K562 (cell line): ENCODE measurements around the gene PKLR. TPM values are rescaled to one million over a fixed set of nuclear protein-coding genes. Genes with fewer than 3 reads are reported as not detected.
A peak's percentile ranks its signal among the peaks of the same experiment; 100 is the strongest.

Experiments used
- ATAC-seq: fragments of 200-7000 bp; cut with Tn5 transposase; 3 replicates; pipeline ENCODE4 v1.9.1; 2020; ENCODE audit warnings: moderate library complexity
- BruUV-seq: library from RNA; stranded (reverse); fragments of 400-500 nt; replicated peaks from 2 replicates; lab custom pipeline; 2021; lab: Mats Ljungman, UMichigan
- CTCF ChIA-PET: fragments of 300-600 bp; formaldehyde crosslinking; extraction: SDS; loops from one replicate; lab custom pipeline; 2021; ENCODE audit warnings: low intra/inter-chr PET ratio; lab: Yijun Ruan, JAX
- POLR2A ChIA-PET: fragments of 300-600, 350-650 bp; sonication (Branson Sonifier 250); formaldehyde crosslinking; extraction: SDS; loops from one replicate; lab custom pipeline; 2021; ENCODE audit warnings: antibody characterized with exemption, inconsistent platforms; lab: Yijun Ruan, JAX
- DNase-seq, 4 experiments: peaks; one replicate each; pipeline versions ENCODE4 v3.0.0 to v3.0.0-alpha.2; 2011 to 2018; ENCODE audit warnings: low spot score in 3 of 4, mixed read lengths in 3 of 4; ENCODE audit errors: extremely low read depth in 1 of 4
- FAIRE-seq: peaks from 2 replicates; lab custom pipeline; 2011; peaks lifted over from hg19 to GRCh38; lab: Jason Lieb, UNC
- H2AFZ ChIP-seq: 2 replicates; pipeline ENCODE4 v1.6.0; 2011; ENCODE audit warnings: low read depth, low read length, control low read depth, inconsistent platforms
- H3K27ac ChIP-seq: fragments of 200-600 bp; 3 replicates; pipeline ENCODE4 v1.8.0; 2011; ENCODE audit warnings: low read depth, mild to moderate bottlenecking, control low read depth, inconsistent platforms, low read length, moderate library complexity, mixed read lengths; ENCODE audit errors: extremely low read depth
- H3K27me3 ChIP-seq, 2 experiments: fragments of 300-600 bp in 1 of 2; 2 replicates in 1 of 2; 3 replicates in 1 of 2; pipeline versions ENCODE4 v1.6.0 to v1.8.0; 2011; ENCODE audit warnings: inconsistent platforms in 2 of 2, low read length in 2 of 2, mild to moderate bottlenecking in 1 of 2, mixed read lengths in 1 of 2, moderate library complexity in 1 of 2; ENCODE audit not compliant: control insufficient read depth in 2 of 2, insufficient read depth in 2 of 2
- H3K36me3 ChIP-seq: fragments of 300-600 bp; 3 replicates; pipeline ENCODE4 v1.8.0; 2011; ENCODE audit warnings: mild to moderate bottlenecking, low read length, inconsistent platforms; ENCODE audit not compliant: control insufficient read depth, insufficient read depth
- H3K4me1 ChIP-seq, 2 experiments: fragments of 200-600 bp in 1 of 2; replicated peaks in 1 of 2; 2 replicates in 1 of 2; 3 replicates in 1 of 2; pipeline versions ENCODE4 v1.5.1 to v1.8.0; 2011; ENCODE audit warnings: inconsistent platforms in 2 of 2, low read length in 2 of 2, mild to moderate bottlenecking in 1 of 2, mixed read lengths in 1 of 2, moderate library complexity in 1 of 2; ENCODE audit not compliant: control insufficient read depth in 2 of 2, insufficient read depth in 2 of 2
- H3K4me2 ChIP-seq: 2 replicates; pipeline ENCODE4 v1.6.1; 2011; ENCODE audit warnings: low read length, control low read depth, inconsistent platforms, mixed read lengths; ENCODE audit not compliant: insufficient read depth
- H3K4me3 ChIP-seq: fragments of 200-600 bp; sonication (generic), shearing (Covaris generic); 2 replicates; pipeline ENCODE4 v1.5.1; 2016; ENCODE audit warnings: control low read depth, inconsistent platforms
- H3K79me2 ChIP-seq: fragments of 200-600 bp; 3 replicates; pipeline ENCODE4 v1.8.0; 2011; ENCODE audit warnings: low read length, inconsistent platforms; ENCODE audit not compliant: control insufficient read depth, insufficient read depth
- H3K9ac ChIP-seq, 2 experiments: 2 replicates each; pipeline versions ENCODE4 v1.6.0 to v1.6.1; 2011; ENCODE audit warnings: low read depth in 2 of 2, low read length in 2 of 2, control low read depth in 1 of 2, inconsistent platforms in 1 of 2, mild to moderate bottlenecking in 1 of 2, mixed read lengths in 1 of 2; ENCODE audit not compliant: insufficient read depth in 1 of 2
- H3K9me1 ChIP-seq: one replicate; pipeline ENCODE4 v1.6.0; 2011; ENCODE audit warnings: inconsistent platforms, mild to moderate bottlenecking, low read length, moderate library complexity; ENCODE audit not compliant: control insufficient read depth, insufficient read depth
- H3K9me3 ChIP-seq: replicated peaks from 2 replicates; pipeline ENCODE4 v1.5.1; 2011; ENCODE audit warnings: low read depth, low read length, inconsistent platforms; ENCODE audit not compliant: control insufficient read depth, insufficient read depth
- H4K20me1 ChIP-seq: replicated peaks from 2 replicates; pipeline ENCODE4 v1.6.1; 2011; ENCODE audit warnings: low read length, inconsistent platforms, mixed read lengths; ENCODE audit not compliant: control insufficient read depth, insufficient read depth
- ETV6 ChIP-seq, 3 experiments: fragments of 150-350 bp in 1 of 3; sonication (generic) in 1 of 3; formaldehyde crosslinking in 1 of 3; IDR thresholded peaks; 2 replicates each; pipeline versions ENCODE4 v1.6.1 to v1.8.0; 2014 to 2022; ENCODE audit warnings: borderline replicate concordance in 2 of 3, low read depth in 2 of 3, antibody characterized with exemption in 1 of 3, low read length in 1 of 3, mild to moderate bottlenecking in 1 of 3, missing genetic modification reagents in 1 of 3
- ILK ChIP-seq: fragments of 450-650 bp; IDR thresholded peaks from 2 replicates; pipeline ENCODE4 v1.6.1; 2016; ENCODE audit warnings: missing genetic modification characterization, low read depth, mild to moderate bottlenecking, missing compliant biosample characterization, moderate library complexity, borderline replicate concordance
- MCM2 ChIP-seq: fragments of 450-650 bp; IDR thresholded peaks from 2 replicates; pipeline ENCODE4 v1.6.1; 2017; ENCODE audit warnings: low read depth, mild to moderate bottlenecking
- MEIS2 ChIP-seq: fragments of 450-650 bp; IDR thresholded peaks from 2 replicates; pipeline ENCODE4 v1.6.1; 2014; ENCODE audit warnings: mild to moderate bottlenecking; ENCODE audit not compliant: partially characterized antibody
- POLR2G ChIP-seq: fragments of 200-400 bp; formaldehyde crosslinking; IDR thresholded peaks from 2 replicates; pipeline ENCODE4 v1.6.1; 2017; ENCODE audit warnings: low read depth, mild to moderate bottlenecking, antibody characterized with exemption, low read length, moderate library complexity
- WGBS: fragments of 100-300 bp; shearing (Covaris generic); methylation state at CpG from one replicate; pipeline ENCODE4 v1.1.6; 2016; ENCODE audit warnings: low coverage, mixed read lengths; ENCODE audit not compliant: insufficient coverage; ENCODE audit errors: missing lambda C conversion rate; 5-methylcytosine and 5-hydroxymethylcytosine counted together
- in situ Hi-C: fragments of 300-500 bp; cut with MboI; formaldehyde crosslinking; loops from 4 replicates; pipeline ENCODE4 v1.15.0; 2018; ENCODE audit warnings: inconsistent platforms, mixed read lengths
- intact Hi-C: fragments of 100-400 bp; cut with micrococcal nuclease; formaldehyde crosslinking; loops from 2 replicates; pipeline ENCODE4 v1.14.2; 2022
- polyA plus RNA-seq, 8 experiments: library from polyadenylated mRNA; depleted of rRNA in 4 of 8; stranded (reverse) in 5 of 8; unstranded in 3 of 8; fragments of >200 nt; fragmentation: Nextera tagmentation in 2 of 8; fragmentation: Illumina TruSeq in 1 of 8; extraction: Ambion mirVana in 2 of 8; extraction: Trizol in 1 of 8; gene quantifications; 2 replicates each; pipeline versions ENCODE4 v1.2.1 to v1.2.3, GENCODE V29; 2011 to 2014; ENCODE audit warnings: inconsistent platforms in 1 of 8, missing spikeins in 1 of 8
- total RNA-seq, 7 experiments: library from RNA; depleted of rRNA in 6 of 7; stranded (reverse); fragments of >200 nt in 6 of 7; fragmentation: Illumina TruSeq in 2 of 7; extraction: Trizol in 2 of 7; gene quantifications; 2 replicates each; pipeline versions ENCODE4 v1.2.1 to v1.2.3, GENCODE V29; 2011 to 2021; ENCODE audit warnings: low replicate concordance in 1 of 7
- TF ChIP-seq, protein P1 (sequence below): fragments of 250-450 bp; sonication (Bioruptor Pico); IDR thresholded peaks from 2 replicates; pipeline ENCODE4 v1.4.0; 2020

PKLR gene
- total and polyA plus RNA-seq, 9 of the 15 experiments (the other 6 are each of a cell fraction or from before 2014, with no cell fraction given): 10.7 to 78.4 (median 38.2) TPM

DNA sequence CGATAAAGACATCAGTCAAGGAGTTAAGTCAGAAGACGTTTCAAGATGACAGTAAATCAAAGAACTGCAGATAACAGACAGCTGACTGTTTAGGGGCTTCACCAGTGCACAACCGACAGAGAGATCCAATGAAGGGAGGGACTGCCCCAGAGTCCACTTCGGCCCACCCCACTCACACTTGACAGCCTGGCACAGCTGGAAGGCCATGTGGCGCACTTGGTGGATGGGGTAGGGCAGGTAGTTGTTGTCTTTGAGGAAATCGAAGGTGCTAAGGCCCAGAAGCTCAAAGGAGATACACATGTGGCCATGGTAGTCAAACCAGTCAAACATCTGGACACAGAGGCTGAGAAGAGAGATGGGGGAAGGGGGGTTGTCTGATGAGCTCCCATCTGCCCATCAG is 34.7 kb downstream of the PKLR start:
- Histone ChIP-seq H3K4me3 (no peak overlapping the region), H3K4me1 (peaks cover 5 to 10% of the 10 kb centered on the region in 2 experiments; a peak in 4 of 5 replicates), H3K27me3 (no peaks in the 10 kb centered on the region), H3K9ac (peak overlapping the region in 1 of 2 experiments; percentile 18; a peak in 1 of 4 replicates), H3K27ac (no peak overlapping the region), H3K9me3 (no peaks in the 10 kb centered on the region), H3K4me2 (no peak overlapping the region), H4K20me1 (no peaks in the 10 kb centered on the region), H3K9me1 (peaks cover 3% of the 10 kb centered on the region), H3K36me3 (peaks cover 89% of the 10 kb centered on the region), H2AFZ (no peak overlapping the region), H3K79me2 (peaks cover 29% of the 10 kb centered on the region)
- ChIA-PET CTCF (no interaction called here), POLR2A (interaction anchor here (0.6 to 2.6 kb wide), 5 partner anchors 10 to 274 kb away, joined by 3 to 9 read pairs (median 4); partner anchors contain the start of genes ENTREP3 and HCN3)
- DNase-seq (no peak), FAIRE-seq (no peak), ATAC-seq (no peak)
- 59% methylated on average over 6 of the region's 6 CpGs for WGBS
- TF ChIP-seq, protein P1, sequence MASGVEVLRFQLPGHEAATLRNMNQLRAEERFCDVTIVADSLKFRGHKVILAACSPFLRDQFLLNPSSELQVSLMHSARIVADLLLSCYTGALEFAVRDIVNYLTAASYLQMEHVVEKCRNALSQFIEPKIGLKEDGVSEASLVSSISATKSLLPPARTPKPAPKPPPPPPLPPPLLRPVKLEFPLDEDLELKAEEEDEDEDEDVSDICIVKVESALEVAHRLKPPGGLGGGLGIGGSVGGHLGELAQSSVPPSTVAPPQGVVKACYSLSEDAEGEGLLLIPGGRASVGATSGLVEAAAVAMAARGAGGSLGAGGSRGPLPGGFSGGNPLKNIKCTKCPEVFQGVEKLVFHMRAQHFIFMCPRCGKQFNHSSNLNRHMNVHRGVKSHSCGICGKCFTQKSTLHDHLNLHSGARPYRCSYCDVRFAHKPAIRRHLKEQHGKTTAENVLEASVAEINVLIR (CRISPR knock-in tag): no peak
- TF ChIP-seq MEIS2: peak; percentile 23
- no peak for TF ChIP-seq ILK
- TF ChIP-seq MCM2: no peak
- no peak for TF ChIP-seq ETV6 (IDR thresholded peaks at IDR 0.05; ENCODE audit: borderline replicate concordance in 1 of 2, low read depth in 2 of 2, low read length in 1 of 2)
- TF ChIP-seq ETV6 (CRISPR knock-in tag; IDR thresholded peaks at IDR 0.05; ENCODE audit: borderline replicate concordance): no peak
- no peak for TF ChIP-seq POLR2G
- no TSS peak for BruUV-seq
- in situ Hi-C loops (no loop called here), intact Hi-C loops (no loop called here)
